Stimulated activated CD4-positive, alpha-beta T cell treated with anti-CD3 and anti-CD28 coated beads, Interleukin-2, amount 100 ng/mL, for 48 hours (primary cell): ENCODE measurements around the gene CIT.
"Not testable (repeated sequence)": the region's sequence is repeated elsewhere in the genome, so short reads cannot be mapped to it uniquely, and the experiment has no call there.

Experiments used
- DNase-seq, 2 donors: peaks; one replicate each; pipeline ENCODE4 v3.0.0-alpha.2; 2020

CIT gene

GRCh38 chr12:119876761-119877638 lies at the start of gene CIT:
TSS of gene CIT (minus strand) at chr12:119877320. CDS start at chr12:119876168, 1,152 bp downstream.
- DNase-seq: peak; percentile 83 to 84

GRCh38 chr12:119925269-119925668 lies 48.1 kb upstream of the CIT start:
- DNase-seq: no peak

DNA sequence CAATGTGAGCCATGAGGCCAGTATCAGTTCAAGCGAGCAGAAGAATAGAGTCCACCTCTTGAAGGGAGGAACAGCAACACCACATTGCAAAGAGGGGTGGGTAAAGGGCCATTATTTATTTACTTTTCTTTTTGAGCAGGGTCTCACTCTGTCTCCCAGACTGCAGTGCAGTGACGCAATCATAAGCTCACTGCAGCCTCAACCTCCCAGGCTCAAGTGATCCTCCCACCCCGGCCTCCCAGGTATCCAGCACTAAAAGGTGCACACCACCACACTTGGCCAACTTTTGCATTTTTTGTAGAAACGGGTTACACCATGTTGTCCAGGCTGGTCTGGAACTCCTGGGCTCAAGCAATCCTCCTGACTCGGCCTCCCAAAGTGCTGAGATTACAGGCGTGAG lies 42.9 kb upstream of the CIT start:
- no peak for DNase-seq

- DNase-seq: no peak
Measured at GRCh38 chr12:119915894-119916510, 38.9 kb upstream of the CIT start.

- DNase-seq: no peak
Measured at GRCh38 chr12:119914666-119915065, 37.5 kb upstream of the CIT start.

GRCh38 chr12:119913536-119914330 lies 36.6 kb upstream of the CIT start:
- DNase-seq: no peak

GRCh38 chr12:119911182-119911581 lies 34.1 kb upstream of the CIT start:
- no peak for DNase-seq

DNA sequence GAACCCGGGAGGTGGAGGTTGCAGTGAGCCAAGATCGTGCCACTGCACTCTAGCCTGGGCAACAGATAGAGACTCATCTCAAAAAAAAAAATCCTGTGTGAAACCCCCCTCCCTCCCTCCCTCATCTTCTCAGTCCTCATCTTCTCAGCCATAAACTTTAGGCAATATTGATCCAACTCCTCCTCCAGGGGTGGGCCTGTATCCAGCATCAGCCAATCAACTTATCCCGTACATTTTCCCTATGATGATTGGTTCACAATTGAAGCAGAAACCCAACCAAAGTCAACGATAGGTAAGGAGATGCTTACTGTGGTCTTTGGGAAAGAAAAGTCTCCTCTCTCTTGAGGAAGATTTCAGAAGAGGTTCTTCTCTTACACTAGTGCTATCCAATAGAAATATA lies 33.5 kb upstream of the CIT start:
- no peak for DNase-seq

- peak; percentile 68 to 69 for DNase-seq
Measured at GRCh38 chr12:119902084-119902509, 25.0 kb upstream of the CIT start.

DNA sequence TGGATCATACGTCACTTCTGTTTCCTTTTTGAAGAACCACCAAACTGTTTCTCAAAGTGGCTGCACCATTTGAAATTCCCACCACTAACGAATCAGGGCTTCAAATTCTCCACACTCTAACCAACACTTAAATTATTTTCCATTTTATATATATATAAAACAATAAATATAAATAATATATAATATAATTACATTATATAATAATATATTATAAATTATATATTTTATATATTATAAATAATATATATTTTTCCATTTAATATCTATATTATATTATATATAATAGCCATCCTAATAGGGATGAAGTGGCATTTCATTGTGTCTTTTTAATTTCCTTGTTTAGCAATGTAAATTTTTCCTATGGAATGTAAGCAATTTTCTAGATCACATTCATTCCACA lies 24.6 kb upstream of the CIT start:
- no peak for DNase-seq

GRCh38 chr12:119894916-119895315 lies 17.8 kb upstream of the CIT start:
- no peak for DNase-seq

DNA sequence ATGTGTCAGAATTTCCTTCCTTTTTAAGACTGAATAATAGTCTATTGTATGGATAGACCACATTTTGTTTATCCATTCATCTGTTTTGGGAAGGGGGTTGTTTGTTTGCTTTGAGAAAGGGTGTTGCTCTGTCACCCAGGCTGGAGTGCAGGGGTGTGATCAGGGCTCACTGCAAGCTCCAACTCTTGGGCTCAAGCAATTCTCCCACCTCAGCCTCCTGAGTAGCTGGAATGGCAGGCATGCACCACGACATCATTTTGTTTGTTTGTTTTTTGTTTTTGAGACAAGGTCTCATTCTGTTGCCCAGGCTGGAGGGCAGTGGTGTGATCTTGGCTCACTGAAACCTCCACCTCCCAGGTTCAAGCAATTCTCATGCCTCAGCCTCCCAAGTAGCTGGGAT lies 15.5 kb upstream of the CIT start:
- DNase-seq: not testable (repeated sequence)

- DNase-seq: no peak
Measured at GRCh38 chr12:119885549-119885948, 8.4 kb upstream of the CIT start.

- not testable (repeated sequence) for DNase-seq
Measured at GRCh38 chr12:119883791-119884190, 6.7 kb upstream of the CIT start.

- no peak for DNase-seq
Measured at GRCh38 chr12:119883237-119883636, 6.1 kb upstream of the CIT start.

GRCh38 chr12:119877639-119877948 lies 474 bp upstream of the CIT start:
- no peak for DNase-seq

DNA sequence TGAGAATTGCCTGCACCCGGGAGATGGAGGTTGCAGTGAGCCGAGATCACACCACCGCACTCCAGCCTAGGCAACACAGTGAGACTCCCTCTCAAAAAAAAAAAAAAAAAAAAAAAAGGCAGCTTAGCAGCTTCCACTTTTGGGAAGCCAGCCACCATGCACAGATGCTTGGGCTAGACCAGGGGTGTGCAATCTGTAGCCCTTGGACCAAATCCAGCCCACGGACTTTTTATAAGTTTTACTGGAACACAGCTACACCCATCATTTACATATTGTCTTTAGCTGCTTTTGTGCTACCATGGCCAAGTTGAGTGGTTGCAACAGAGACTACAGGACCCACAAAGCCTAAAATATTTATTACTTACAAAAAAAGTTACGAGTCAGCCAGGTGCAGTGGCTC lies 6.7 kb downstream of the CIT start:
- no peak for DNase-seq

DNA sequence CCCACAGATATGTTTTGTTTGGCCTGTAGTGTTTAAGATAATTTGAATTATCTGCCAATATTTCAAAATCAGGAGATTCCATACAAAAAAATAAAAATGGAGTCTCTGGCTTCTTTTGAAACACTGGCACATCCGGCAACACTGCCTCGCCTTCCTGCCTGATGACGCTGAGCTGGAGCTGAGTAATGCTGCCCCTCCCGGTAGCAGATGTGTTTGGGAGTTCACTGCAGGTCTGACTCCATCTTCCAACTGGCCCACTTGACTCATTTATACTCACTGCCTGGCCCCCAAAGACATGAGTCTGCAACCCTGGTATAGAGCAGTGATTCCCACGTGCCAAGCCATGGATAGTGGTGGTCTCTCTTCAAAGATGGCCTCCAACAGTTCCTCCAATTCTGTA lies 7.4 kb downstream of the CIT start:
- DNase-seq: no peak

- DNase-seq: no peak
Measured at GRCh38 chr12:119868992-119869391, 8.1 kb downstream of the CIT start.

GRCh38 chr12:119864591-119864990 lies 12.5 kb downstream of the CIT start:
- DNase-seq: no peak

GRCh38 chr12:119859241-119859640 lies 17.9 kb downstream of the CIT start:
- DNase-seq: no peak

DNA sequence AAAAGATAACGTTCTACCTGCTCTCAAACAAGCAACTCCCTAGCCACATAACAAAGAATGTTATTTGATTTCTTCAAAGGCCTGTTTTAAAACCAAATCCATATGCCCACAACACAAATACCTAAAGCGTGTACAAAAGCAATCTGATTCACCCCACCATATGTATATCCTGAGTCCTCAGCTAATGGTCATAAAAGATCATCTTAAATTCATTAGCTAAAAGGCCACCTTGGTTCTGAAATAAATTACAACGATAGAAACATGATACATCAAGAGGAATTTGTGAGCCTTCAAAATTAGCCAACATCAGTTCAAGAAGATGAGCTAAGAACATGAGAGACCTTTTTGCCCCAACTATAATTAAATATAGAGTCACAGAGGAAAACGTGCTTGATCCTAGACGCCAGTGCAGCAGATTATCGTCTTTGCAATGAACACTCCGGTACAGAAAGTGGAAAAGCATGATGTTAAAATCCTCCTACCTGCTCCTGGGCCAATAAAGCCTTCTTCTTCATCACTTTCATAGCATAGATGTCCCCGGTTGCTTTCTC lies 20.0 kb downstream of the CIT start:
- no peak for DNase-seq

- DNase-seq: no peak
Measured at GRCh38 chr12:119850330-119850729, 26.8 kb downstream of the CIT start.
